ENCODE measurements around the gene RELT. TPM values are rescaled to one million over a fixed set of nuclear protein-coding genes. Genes with fewer than 3 reads are reported as not detected.

RELT gene
- polyA plus RNA-seq, 1 experiment, result 1.1 TPM

DNA sequence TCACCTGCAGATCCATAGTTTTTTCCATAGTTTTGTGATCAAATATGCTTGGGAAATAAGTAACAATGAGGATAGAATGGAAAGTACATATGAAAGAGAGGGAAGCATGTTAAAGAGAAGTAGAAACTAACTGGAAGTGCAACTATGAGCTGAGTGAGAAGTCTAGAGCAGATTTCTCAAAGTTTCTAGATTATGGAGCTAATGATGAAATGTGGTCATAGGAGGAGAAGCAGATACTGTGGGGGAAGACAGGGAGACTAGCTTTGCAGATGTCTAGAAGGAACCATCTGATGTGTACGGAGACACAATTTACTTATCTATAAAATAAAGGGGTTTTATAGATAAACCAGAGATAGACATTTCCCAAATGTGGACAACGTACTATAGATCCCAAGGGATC lies 37.1 kb downstream of the RELT start:
- no peak for DNase-seq (ENCODE audit: low read depth, low spot score)
- TF ChIP-seq, protein P1, sequence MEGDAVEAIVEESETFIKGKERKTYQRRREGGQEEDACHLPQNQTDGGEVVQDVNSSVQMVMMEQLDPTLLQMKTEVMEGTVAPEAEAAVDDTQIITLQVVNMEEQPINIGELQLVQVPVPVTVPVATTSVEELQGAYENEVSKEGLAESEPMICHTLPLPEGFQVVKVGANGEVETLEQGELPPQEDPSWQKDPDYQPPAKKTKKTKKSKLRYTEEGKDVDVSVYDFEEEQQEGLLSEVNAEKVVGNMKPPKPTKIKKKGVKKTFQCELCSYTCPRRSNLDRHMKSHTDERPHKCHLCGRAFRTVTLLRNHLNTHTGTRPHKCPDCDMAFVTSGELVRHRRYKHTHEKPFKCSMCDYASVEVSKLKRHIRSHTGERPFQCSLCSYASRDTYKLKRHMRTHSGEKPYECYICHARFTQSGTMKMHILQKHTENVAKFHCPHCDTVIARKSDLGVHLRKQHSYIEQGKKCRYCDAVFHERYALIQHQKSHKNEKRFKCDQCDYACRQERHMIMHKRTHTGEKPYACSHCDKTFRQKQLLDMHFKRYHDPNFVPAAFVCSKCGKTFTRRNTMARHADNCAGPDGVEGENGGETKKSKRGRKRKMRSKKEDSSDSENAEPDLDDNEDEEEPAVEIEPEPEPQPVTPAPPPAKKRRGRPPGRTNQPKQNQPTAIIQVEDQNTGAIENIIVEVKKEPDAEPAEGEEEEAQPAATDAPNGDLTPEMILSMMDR (IDR thresholded peaks at IDR 0.05; ENCODE audit: low read depth, low read length), result no peak
- CTCF ChIA-PET, result interaction anchor here (0.6 to 1.9 kb wide), 4 partner anchors 62 to 247 kb away, joined by 3 to 11 read pairs (median 4); no protein-coding TSS in a partner anchor
- POLR2A ChIA-PET, result interaction anchor here (0.6 kb wide), 1 partner anchor 109 kb away, joined by 5 read pairs; no protein-coding TSS in a partner anchor
- H3K4me3 ChIP-seq (ENCODE audit: low read depth, low read length), result no peak overlapping the region
- no peaks in the 10 kb centered on the region for H3K27me3 ChIP-seq (ENCODE audit: control insufficient read depth, insufficient read depth, low read length)
- H3K27ac ChIP-seq (ENCODE audit: low read depth, low read length), result no peak overlapping the region
- H3K9me3 ChIP-seq (ENCODE audit: control insufficient read depth, insufficient read depth, low read length), result no peaks in the 10 kb centered on the region

DNA sequence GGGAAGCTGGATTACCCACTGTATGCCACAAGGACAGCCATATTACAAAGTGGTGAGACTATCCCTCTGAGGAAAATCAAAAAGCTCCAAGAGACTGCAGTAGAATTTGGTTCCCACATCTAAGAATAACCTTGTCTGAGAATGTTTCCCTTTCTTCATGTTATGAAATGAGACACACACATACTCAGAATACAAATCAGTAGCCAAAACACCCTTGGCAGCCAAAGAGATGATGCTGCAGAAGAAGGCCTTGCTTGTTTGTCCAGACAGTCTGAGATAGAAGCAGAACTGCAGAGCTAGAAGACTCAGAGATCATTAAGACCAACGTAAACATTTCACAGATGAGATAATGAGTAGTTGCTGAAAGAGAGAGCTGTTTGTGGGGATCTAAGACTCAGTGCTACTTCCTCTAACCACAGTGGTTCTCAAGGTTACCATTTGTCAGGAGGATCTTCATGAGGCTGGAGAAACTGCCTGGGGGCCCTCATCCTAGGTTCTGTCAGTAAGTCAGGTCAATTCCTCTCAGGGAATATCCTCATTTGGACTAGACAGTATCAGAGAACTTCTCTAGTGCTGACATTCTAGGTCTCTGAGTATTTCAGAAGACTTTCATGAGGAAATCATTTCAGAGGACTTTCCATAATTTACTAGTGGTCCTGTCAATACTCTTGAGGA lies 38.9 kb downstream of the RELT start:
- POLR2A ChIA-PET, result no interaction called here
- no peak overlapping the region for H3K27ac ChIP-seq (ENCODE audit: low read depth, low read length)

DNA sequence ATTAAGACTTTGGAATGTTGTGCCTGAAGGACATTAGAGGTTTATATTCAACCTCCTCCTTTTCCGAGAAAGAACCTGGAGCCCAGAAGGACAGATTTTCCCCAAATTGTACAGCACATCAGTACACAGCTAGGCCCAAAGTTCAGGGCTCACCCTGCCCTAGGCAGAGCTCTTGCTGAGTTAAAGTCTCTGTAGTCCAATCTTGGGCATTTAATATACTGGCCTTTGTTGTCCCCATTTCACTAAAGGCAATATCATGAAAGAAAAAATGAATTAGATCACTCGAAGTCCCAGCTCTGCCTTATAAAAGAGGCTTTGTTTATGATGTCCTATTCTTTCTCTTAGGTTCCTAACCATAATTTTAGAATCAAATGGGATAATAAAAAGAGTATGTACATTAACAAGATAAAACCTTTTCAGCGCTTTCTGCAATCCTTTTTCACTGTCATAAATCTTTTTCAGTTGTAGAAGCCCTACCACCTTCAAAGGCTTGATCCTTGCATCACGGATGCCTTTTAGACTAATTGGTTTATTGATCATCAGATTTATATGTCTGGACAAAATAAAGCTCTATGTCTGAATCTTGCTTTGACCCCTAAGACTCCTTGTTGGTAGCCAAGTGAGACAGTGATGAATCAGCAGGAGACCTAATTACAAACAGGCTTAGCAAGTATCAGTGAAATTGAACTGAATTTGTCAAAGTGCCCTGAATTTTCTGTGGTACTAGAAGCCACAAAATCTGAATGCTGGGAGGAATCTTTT lies 39.8 kb downstream of the RELT start:
- TF ChIP-seq, protein P1 (IDR thresholded peaks at IDR 0.05; ENCODE audit: low read depth, low read length), result no peak
- CTCF ChIA-PET, result interaction anchor here (1.1 to 1.9 kb wide), 3 partner anchors 13 to 210 kb away, joined by 4 to 7 read pairs (median 4); no protein-coding TSS in a partner anchor
- no peak overlapping the region for H3K27ac ChIP-seq (ENCODE audit: low read depth, low read length)
- no peak overlapping the region for H3K4me3 ChIP-seq (ENCODE audit: low read depth, low read length)
- POLR2A ChIA-PET, result no interaction called here
- H3K9me3 ChIP-seq (ENCODE audit: control insufficient read depth, insufficient read depth, low read length), result no peaks in the 10 kb centered on the region
- no peak for DNase-seq (ENCODE audit: low read depth, low spot score)
- H3K27me3 ChIP-seq (ENCODE audit: control insufficient read depth, insufficient read depth, low read length), result no peaks in the 10 kb centered on the region

More for the DNA sequence above, 38.9 kb downstream of the RELT start:
- TF ChIP-seq, protein P1 (IDR thresholded peaks at IDR 0.05; ENCODE audit: low read depth, low read length), result no peak
- H3K4me3 ChIP-seq (ENCODE audit: low read depth, low read length), result no peak overlapping the region
- H3K9me3 ChIP-seq (ENCODE audit: control insufficient read depth, insufficient read depth, low read length), result no peaks in the 10 kb centered on the region
- CTCF ChIA-PET, result interaction anchor here (0.7 to 1.9 kb wide), 6 partner anchors 9 to 246 kb away, joined by 3 to 11 read pairs (median 6); no protein-coding TSS in a partner anchor
- no peaks in the 10 kb centered on the region for H3K27me3 ChIP-seq (ENCODE audit: control insufficient read depth, insufficient read depth, low read length)
- DNase-seq (ENCODE audit: low read depth, low spot score), result no peak

DNA sequence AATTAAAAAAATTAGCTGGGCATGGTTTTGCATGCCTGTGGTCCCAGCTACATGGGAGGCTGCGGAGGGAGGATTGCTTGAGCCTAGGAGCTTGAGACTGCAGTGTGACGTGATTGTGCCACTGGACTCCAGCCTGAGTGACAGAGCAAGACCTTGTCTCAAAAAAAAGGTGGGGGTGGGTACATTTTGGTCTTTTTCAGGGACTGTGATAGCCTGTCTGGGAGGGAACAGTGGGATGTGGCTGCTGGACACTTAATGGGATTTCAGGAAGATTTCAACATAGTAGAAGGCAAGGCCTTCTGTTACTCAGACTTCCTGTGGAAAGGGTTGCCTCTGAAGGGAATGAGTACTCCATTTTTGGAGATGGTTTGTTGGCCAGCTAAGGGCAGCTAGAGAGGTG lies 40.6 kb downstream of the RELT start:
- no peak for DNase-seq (ENCODE audit: low read depth, low spot score)
- ChIA-PET POLR2A (no interaction called here), CTCF (interaction anchor here (1.3 kb wide), 1 partner anchor 14 kb away, joined by 4 read pairs; no protein-coding TSS in a partner anchor)
- TF ChIP-seq, protein P1 (IDR thresholded peaks at IDR 0.05; ENCODE audit: low read depth, low read length), result no peak
- Histone ChIP-seq H3K27ac (ENCODE audit: low read depth, low read length) (no peak overlapping the region), H3K4me3 (ENCODE audit: low read depth, low read length) (no peak overlapping the region), H3K27me3 (ENCODE audit: control insufficient read depth, insufficient read depth, low read length) (no peaks in the 10 kb centered on the region), H3K9me3 (ENCODE audit: control insufficient read depth, insufficient read depth, low read length) (no peaks in the 10 kb centered on the region)

DNA sequence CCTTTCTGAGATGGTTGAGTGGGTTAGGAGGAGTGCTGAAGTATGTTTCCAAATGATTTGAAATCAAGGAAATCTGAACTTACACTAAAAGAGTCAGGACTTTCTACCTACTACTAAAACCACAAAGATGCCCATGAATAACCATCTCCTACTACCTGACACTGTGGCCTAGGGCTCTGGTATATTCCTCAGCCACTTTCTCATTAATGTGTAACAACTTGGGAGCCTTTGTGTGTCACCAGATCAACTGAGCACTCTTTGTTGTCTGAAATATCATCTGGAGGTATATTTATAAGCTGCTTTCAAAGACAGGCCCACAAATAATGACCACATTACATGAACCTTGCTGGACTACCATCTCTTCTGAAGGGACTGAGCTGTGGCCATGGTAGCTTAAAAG lies 43.9 kb downstream of the RELT start:
- H3K4me3 ChIP-seq (ENCODE audit: low read depth, low read length), result no peak overlapping the region
- H3K27ac ChIP-seq (ENCODE audit: low read depth, low read length), result no peak overlapping the region
- TF ChIP-seq, protein P1 (IDR thresholded peaks at IDR 0.05; ENCODE audit: low read depth, low read length), result no peak
- CTCF ChIA-PET, result no interaction called here
- no peak for DNase-seq (ENCODE audit: low read depth, low spot score)
- no peaks in the 10 kb centered on the region for H3K27me3 ChIP-seq (ENCODE audit: control insufficient read depth, insufficient read depth, low read length)
- no peaks in the 10 kb centered on the region for H3K9me3 ChIP-seq (ENCODE audit: control insufficient read depth, insufficient read depth, low read length)
- POLR2A ChIA-PET, result interaction anchor here (0.6 kb wide), 1 partner anchor 265 kb away, joined by 3 read pairs; no protein-coding TSS in a partner anchor
